DND-41 (cell line): Measurements from ENCODE around the gene ADAMTS12.

Experiments
- EZH2 ChIP-seq: IDR thresholded peaks from 3 replicates; pipeline ENCODE4 v1.6.1; 2012; ENCODE audit warnings: borderline replicate concordance, low read depth, mild to moderate bottlenecking, moderate library complexity, low read length, inconsistent platforms; ENCODE audit not compliant: severe bottlenecking
- TF ChIP-seq, protein P1 (sequence below): IDR thresholded peaks from 2 replicates; pipeline ENCODE4 v1.5.1; 2012; ENCODE audit warnings: borderline replicate concordance, low read length, moderate library complexity, mild to moderate bottlenecking; ENCODE audit not compliant: poor library complexity, severe bottlenecking; ENCODE audit errors: extremely low read depth

DNA sequence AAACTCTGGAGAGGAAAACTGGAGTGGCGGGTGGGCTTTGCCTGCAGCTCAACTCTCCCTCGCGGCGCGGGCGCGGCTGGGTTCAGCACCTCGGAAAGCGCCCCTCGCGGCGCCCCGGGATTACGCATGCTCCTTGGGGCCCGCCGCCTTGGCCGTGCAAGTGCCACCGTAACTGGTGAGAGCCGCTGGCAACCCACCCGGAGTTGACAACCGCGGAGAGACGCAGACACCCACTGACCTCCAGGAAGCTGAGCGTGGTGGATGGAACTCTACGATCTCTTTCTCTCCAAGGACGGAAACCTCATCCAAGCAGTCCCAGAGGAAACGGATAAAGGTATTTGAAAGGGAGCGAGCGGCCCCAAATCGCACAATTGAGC lies 44.2 kb upstream of the ADAMTS12 start:
- TF ChIP-seq, protein P1, sequence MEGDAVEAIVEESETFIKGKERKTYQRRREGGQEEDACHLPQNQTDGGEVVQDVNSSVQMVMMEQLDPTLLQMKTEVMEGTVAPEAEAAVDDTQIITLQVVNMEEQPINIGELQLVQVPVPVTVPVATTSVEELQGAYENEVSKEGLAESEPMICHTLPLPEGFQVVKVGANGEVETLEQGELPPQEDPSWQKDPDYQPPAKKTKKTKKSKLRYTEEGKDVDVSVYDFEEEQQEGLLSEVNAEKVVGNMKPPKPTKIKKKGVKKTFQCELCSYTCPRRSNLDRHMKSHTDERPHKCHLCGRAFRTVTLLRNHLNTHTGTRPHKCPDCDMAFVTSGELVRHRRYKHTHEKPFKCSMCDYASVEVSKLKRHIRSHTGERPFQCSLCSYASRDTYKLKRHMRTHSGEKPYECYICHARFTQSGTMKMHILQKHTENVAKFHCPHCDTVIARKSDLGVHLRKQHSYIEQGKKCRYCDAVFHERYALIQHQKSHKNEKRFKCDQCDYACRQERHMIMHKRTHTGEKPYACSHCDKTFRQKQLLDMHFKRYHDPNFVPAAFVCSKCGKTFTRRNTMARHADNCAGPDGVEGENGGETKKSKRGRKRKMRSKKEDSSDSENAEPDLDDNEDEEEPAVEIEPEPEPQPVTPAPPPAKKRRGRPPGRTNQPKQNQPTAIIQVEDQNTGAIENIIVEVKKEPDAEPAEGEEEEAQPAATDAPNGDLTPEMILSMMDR, result no peak
- TF ChIP-seq EZH2, result no peak
